Thoracic aorta (tissue), 2 donors: Measurements from ENCODE around the gene HERC2. TPM values are rescaled to one million over a fixed set of nuclear protein-coding genes. Genes with fewer than 3 reads are reported as not detected.
"Not testable (repeated sequence)": the region's sequence is repeated elsewhere in the genome, so short reads cannot be mapped to it uniquely, and the experiment has no call there.

Experiments used
- ATAC-seq: fragments of 150-250 bp; one replicate; pipeline ENCODE4 v1.8.0; 2017; ENCODE audit warnings: low read depth; ENCODE audit not compliant: insufficient number of reproducible peaks, low FRiP score
- DNase-seq: peaks from one replicate; pipeline ENCODE4 v3.0.0-alpha.2; 2020; ENCODE audit warnings: low spot score
- H3K27ac ChIP-seq, 2 donors: fragments of 200-600 bp; sonication (generic); 1 replicate in 1 of 2; 2 replicates in 1 of 2; pipeline ENCODE4 v1.5.1; 2016; ENCODE audit warnings: mild to moderate bottlenecking in 2 of 2, moderate library complexity in 2 of 2
- H3K27me3 ChIP-seq: fragments of 200-600 bp; sonication (generic); replicated peaks from 2 replicates; pipeline ENCODE4 v1.6.0; 2016; ENCODE audit warnings: mild to moderate bottlenecking; ENCODE audit not compliant: insufficient read depth
- H3K36me3 ChIP-seq: fragments of 200-600 bp; sonication (generic); one replicate; pipeline ENCODE4 v1.5.1; 2016
- H3K4me1 ChIP-seq, 2 donors: fragments of 200-600 bp; sonication (generic); 1 replicate in 1 of 2; 2 replicates in 1 of 2; pipeline versions ENCODE4 v1.5.1 to v1.6.0; 2016; ENCODE audit warnings: low read depth in 2 of 2, mild to moderate bottlenecking in 1 of 2; ENCODE audit not compliant: control insufficient read depth in 1 of 2
- H3K4me3 ChIP-seq: fragments of 200-600 bp; sonication (generic); 2 replicates; pipeline ENCODE4 v1.5.1; 2016; ENCODE audit warnings: mild to moderate bottlenecking
- H3K9me3 ChIP-seq: fragments of 200-600 bp; sonication (generic); 2 replicates; pipeline ENCODE4 v1.5.1; 2016
- CTCF ChIP-seq: fragments of 200-600 bp; sonication (generic); IDR thresholded peaks from one replicate; pipeline ENCODE4 v1.5.1; 2019; ENCODE audit warnings: antibody characterized with exemption
- total RNA-seq, 2 donors: library from RNA; depleted of rRNA; stranded (reverse); fragments of >200 nt; gene quantifications; one replicate each; pipeline versions ENCODE4 v1.1.0 to v1.2.3, GENCODE V29; 2016

HERC2 gene
- total RNA-seq, 2 donors from 2014 or later = 50.9 to 62.0 TPM

GRCh38 chr15:28169366-28169765 lies 152.6 kb downstream of the HERC2 start:
- Histone ChIP-seq H3K4me3 (no peak overlapping the region), H3K36me3 (peaks cover 15% of the 10 kb centered on the region), H3K27me3 (no peaks in the 10 kb centered on the region), H3K27ac (no peak overlapping the region), H3K9me3 (no peaks in the 10 kb centered on the region), H3K4me1 (peaks cover 0 to 9% of the 10 kb centered on the region in 2 donors)
- ATAC-seq = no peak
- no peak for DNase-seq
- no peak for TF ChIP-seq CTCF

GRCh38 chr15:28168405-28169121 lies 153.4 kb downstream of the HERC2 start:
- H3K27ac ChIP-seq = peak overlapping the region; percentile 13 to 41

GRCh38 chr15:28167042-28167441 lies 154.9 kb downstream of the HERC2 start:
- no peak for TF ChIP-seq CTCF
- H3K36me3 ChIP-seq = peaks cover 21% of the 10 kb centered on the region
- no peak for ATAC-seq
- no peaks in the 10 kb centered on the region for H3K9me3 ChIP-seq
- no peak overlapping the region for H3K4me3 ChIP-seq
- H3K27ac ChIP-seq = no peak overlapping the region
- H3K4me1 ChIP-seq = peaks cover 0 to 9% of the 10 kb centered on the region in 2 donors
- H3K27me3 ChIP-seq = no peaks in the 10 kb centered on the region
- DNase-seq = no peak

More at GRCh38 chr15:28168405-28169121, 153.4 kb downstream of the HERC2 start:
- not testable (repeated sequence) for ATAC-seq, H3K27me3 ChIP-seq, H3K4me1 ChIP-seq, H3K9me3 ChIP-seq, H3K4me3 ChIP-seq, DNase-seq
- H3K36me3 ChIP-seq = peaks cover 15% of the 10 kb centered on the region

- Histone ChIP-seq H3K4me1 (peaks cover 0 to 9% of the 10 kb centered on the region in 2 donors), H3K9me3 (no peaks in the 10 kb centered on the region), H3K27me3 (no peaks in the 10 kb centered on the region), H3K36me3 (peaks cover 30% of the 10 kb centered on the region), H3K27ac (no peak overlapping the region), H3K4me3 (no peak overlapping the region)
- no peak for TF ChIP-seq CTCF
- ATAC-seq (no peak), DNase-seq (no peak)
These were observed 156.2 kb downstream of the HERC2 start for GRCh38 chr15:28165791-28166190.

- no peak overlapping the region for H3K4me3 ChIP-seq
- H3K36me3 ChIP-seq = peaks cover 36% of the 10 kb centered on the region
- H3K27me3 ChIP-seq = no peaks in the 10 kb centered on the region
- DNase-seq (no peak), ATAC-seq (no peak)
- peaks cover 0 to 9% of the 10 kb centered on the region in 2 donors for H3K4me1 ChIP-seq
- H3K9me3 ChIP-seq = no peaks in the 10 kb centered on the region
- H3K27ac ChIP-seq = no peak overlapping the region
- TF ChIP-seq CTCF = no peak
These were observed 157.1 kb downstream of the HERC2 start for GRCh38 chr15:28164876-28165275.

- no peak overlapping the region for H3K27ac ChIP-seq
- no peaks in the 10 kb centered on the region for H3K36me3 ChIP-seq
- no peaks in the 10 kb centered on the region for H3K27me3 ChIP-seq
- TF ChIP-seq CTCF = no peak
- peaks cover 2 to 13% of the 10 kb centered on the region in 2 donors for H3K4me1 ChIP-seq
- H3K4me3 ChIP-seq = no peak overlapping the region
- ATAC-seq (no peak), DNase-seq (no peak)
- H3K9me3 ChIP-seq = peaks cover 3% of the 10 kb centered on the region
These were observed 167.7 kb downstream of the HERC2 start for GRCh38 chr15:28154283-28154682.
